CD14-positive monocyte (primary cell): Measurements from ENCODE around the gene BCAS1. TPM values are rescaled to one million over a fixed set of nuclear protein-coding genes. Genes with fewer than 3 reads are reported as not detected.

ENCODE experiments used
- DNase-seq, 3 donors: peaks; one replicate each; pipeline ENCODE4 v3.0.0-alpha.2; 2011 to 2022
- H2AFZ ChIP-seq: 2 replicates; pipeline ENCODE4 v1.6.0; 2012; ENCODE audit warnings: mild to moderate bottlenecking, low read depth, low read length, inconsistent platforms; ENCODE audit not compliant: insufficient read depth, poor library complexity, severe bottlenecking
- H3K27ac ChIP-seq, 2 donors: 1 replicate in 1 of 2; 2 replicates in 1 of 2; pipeline ENCODE4 v1.5.1; 2012 to 2013; ENCODE audit warnings: low read length in 2 of 2, control low read depth in 1 of 2, inconsistent platforms in 1 of 2, low read depth in 1 of 2, mild to moderate bottlenecking in 1 of 2
- H3K27me3 ChIP-seq, 2 donors: one replicate each; pipeline versions ENCODE4 v1.6.0 to v1.6.1; 2011 to 2013; ENCODE audit warnings: low read length in 2 of 2; ENCODE audit not compliant: control insufficient read depth in 2 of 2, insufficient read depth in 2 of 2
- H3K36me3 ChIP-seq, 2 donors: replicated peaks in 1 of 2; 1 replicate in 1 of 2; 2 replicates in 1 of 2; pipeline versions ENCODE4 v1.5.1 to v1.6.1; 2012 to 2013; ENCODE audit warnings: low read length in 2 of 2, control low read depth in 1 of 2, inconsistent platforms in 1 of 2, mild to moderate bottlenecking in 1 of 2; ENCODE audit not compliant: insufficient read depth in 2 of 2, control insufficient read depth in 1 of 2
- H3K4me1 ChIP-seq, 2 donors: 1 replicate in 1 of 2; 2 replicates in 1 of 2; pipeline versions ENCODE4 v1.5.1 to v1.6.1; 2012 to 2013; ENCODE audit warnings: low read length in 2 of 2, control low read depth in 1 of 2, inconsistent platforms in 1 of 2, mild to moderate bottlenecking in 1 of 2, moderate library complexity in 1 of 2; ENCODE audit not compliant: insufficient read depth in 2 of 2, control insufficient read depth in 1 of 2
- H3K4me2 ChIP-seq: replicated peaks from 2 replicates; pipeline ENCODE3; 2012; ENCODE audit warnings: low read length, moderate library complexity, mild to moderate bottlenecking; ENCODE audit not compliant: poor library complexity, severe bottlenecking; ENCODE audit errors: extremely low read depth
- H3K4me3 ChIP-seq, 3 experiments: fragments of 200-600 bp in 1 of 3; sonication (generic) in 1 of 3; replicated peaks in 1 of 3; 1 replicate in 2 of 3; 2 replicates in 1 of 3; pipeline ENCODE4 v1.5.1; 2011 to 2013; ENCODE audit warnings: low read length in 3 of 3, mild to moderate bottlenecking in 3 of 3, control low read depth in 2 of 3, low read depth in 2 of 3, inconsistent platforms in 1 of 3, moderate library complexity in 1 of 3
- H3K79me2 ChIP-seq: 2 replicates; pipeline ENCODE4 v1.6.0; 2012; ENCODE audit warnings: mild to moderate bottlenecking, control low read depth, inconsistent platforms, low read length, moderate library complexity; ENCODE audit not compliant: insufficient read depth
- H3K9ac ChIP-seq: 2 replicates; pipeline ENCODE4 v1.6.0; 2017; ENCODE audit warnings: low read length, mild to moderate bottlenecking; ENCODE audit not compliant: insufficient read depth, poor library complexity, severe bottlenecking
- H3K9me3 ChIP-seq, 2 donors: replicated peaks in 1 of 2; 1 replicate in 1 of 2; 2 replicates in 1 of 2; pipeline versions ENCODE4 v1.5.1 to v1.6.1; 2012 to 2013; ENCODE audit warnings: low read length in 2 of 2, control low read depth in 1 of 2; ENCODE audit not compliant: control insufficient read depth in 1 of 2, insufficient read depth in 1 of 2
- H4K20me1 ChIP-seq: 2 replicates; pipeline ENCODE4 v1.6.0; 2012; ENCODE audit warnings: mild to moderate bottlenecking, low read length, control low read depth, moderate library complexity; ENCODE audit not compliant: insufficient read depth
- H3K27ac Mint-ChIP-seq, 7 donors: one replicate each; pipeline ENCODE4 v1.8.0; 2020; ENCODE audit warnings: mild to moderate bottlenecking in 7 of 7, mixed read lengths in 7 of 7, moderate library complexity in 6 of 7, inconsistent platforms in 2 of 7
- H3K27me3 Mint-ChIP-seq, 3 donors: one replicate each; pipeline ENCODE4 v1.8.0; 2021 to 2022; ENCODE audit warnings: low read depth in 3 of 3, mild to moderate bottlenecking in 3 of 3, mixed read lengths in 3 of 3, moderate library complexity in 3 of 3, inconsistent platforms in 1 of 3
- H3K36me3 Mint-ChIP-seq, 2 donors: one replicate each; pipeline ENCODE4 v1.8.0; 2020; ENCODE audit warnings: mixed read lengths in 2 of 2, inconsistent platforms in 1 of 2, mild to moderate bottlenecking in 1 of 2
- H3K4me1 Mint-ChIP-seq: one replicate; pipeline ENCODE4 v1.8.0; 2020; ENCODE audit warnings: mild to moderate bottlenecking, mixed read lengths
- H3K4me3 Mint-ChIP-seq, 2 donors: one replicate each; pipeline ENCODE4 v1.8.0; 2020; ENCODE audit warnings: mild to moderate bottlenecking in 2 of 2, mixed read lengths in 2 of 2, moderate library complexity in 1 of 2
- H3K9me3 Mint-ChIP-seq, 7 donors: one replicate each; pipeline ENCODE4 v1.8.0; 2020 to 2022; ENCODE audit warnings: mixed read lengths in 7 of 7, mild to moderate bottlenecking in 6 of 7, moderate library complexity in 6 of 7, inconsistent platforms in 2 of 7
- whole genome bisulfite sequencing: methylation state at CpG from one replicate; pipeline ENCODE4 v1.1.5; 2013; ENCODE audit warnings: missing lambda C conversion rate; ENCODE audit not compliant: insufficient coverage; 5-methylcytosine and 5-hydroxymethylcytosine counted together
- intact Hi-C, 2 donors: fragments of 100-400 bp; cut with micrococcal nuclease; formaldehyde crosslinking; loops; one replicate each; pipeline versions ENCODE4 v1.15.0 to v1.15.1; 2023
- polyA plus RNA-seq, 3 donors: library from polyadenylated mRNA; depleted of rRNA in 1 of 3; unstranded in 2 of 3; stranded (reverse) in 1 of 3; fragments of 300-500 nt in 2 of 3; fragments of >200 nt in 1 of 3; fragmentation: Illumina TruSeq in 2 of 3; gene quantifications; 1 replicate in 2 of 3; 2 replicates in 1 of 3; pipeline ENCODE4 v1.2.3, GENCODE V29; 2012 to 2021
- TF ChIP-seq, protein P1 (sequence below): fragments of 200-600 bp; IDR thresholded peaks from one replicate; pipeline ENCODE4 v1.8.0; 2022; ENCODE audit warnings: antibody characterized with exemption, mild to moderate bottlenecking

Gene BCAS1
- polyA plus RNA-seq, 3 donors = 0.01 to 0.02 TPM; not detected in 1

DNA sequence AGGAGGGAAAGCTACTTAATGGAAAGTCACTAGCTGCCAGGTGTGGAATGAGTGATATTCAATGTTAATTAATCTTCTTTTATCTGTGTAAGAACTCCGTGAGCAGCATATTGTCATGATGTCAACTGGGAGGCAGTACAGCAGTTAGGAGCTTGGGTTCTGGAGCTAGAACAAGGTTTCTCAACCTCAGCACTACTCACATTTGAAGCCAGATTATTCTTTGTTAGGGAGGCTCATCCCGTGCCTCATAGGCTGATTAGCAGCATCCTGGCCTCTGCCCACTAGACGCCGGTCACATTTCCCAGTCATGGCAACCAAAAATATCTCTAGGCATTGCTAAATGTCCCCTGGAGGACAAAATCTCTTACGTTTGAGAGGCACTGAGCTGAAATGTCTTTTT lies 41.2 kb downstream of the BCAS1 start:
- no peaks in the 10 kb centered on the region for H3K36me3 ChIP-seq
- no peaks in the 10 kb centered on the region for H3K27me3 ChIP-seq
- TF ChIP-seq, protein P1, sequence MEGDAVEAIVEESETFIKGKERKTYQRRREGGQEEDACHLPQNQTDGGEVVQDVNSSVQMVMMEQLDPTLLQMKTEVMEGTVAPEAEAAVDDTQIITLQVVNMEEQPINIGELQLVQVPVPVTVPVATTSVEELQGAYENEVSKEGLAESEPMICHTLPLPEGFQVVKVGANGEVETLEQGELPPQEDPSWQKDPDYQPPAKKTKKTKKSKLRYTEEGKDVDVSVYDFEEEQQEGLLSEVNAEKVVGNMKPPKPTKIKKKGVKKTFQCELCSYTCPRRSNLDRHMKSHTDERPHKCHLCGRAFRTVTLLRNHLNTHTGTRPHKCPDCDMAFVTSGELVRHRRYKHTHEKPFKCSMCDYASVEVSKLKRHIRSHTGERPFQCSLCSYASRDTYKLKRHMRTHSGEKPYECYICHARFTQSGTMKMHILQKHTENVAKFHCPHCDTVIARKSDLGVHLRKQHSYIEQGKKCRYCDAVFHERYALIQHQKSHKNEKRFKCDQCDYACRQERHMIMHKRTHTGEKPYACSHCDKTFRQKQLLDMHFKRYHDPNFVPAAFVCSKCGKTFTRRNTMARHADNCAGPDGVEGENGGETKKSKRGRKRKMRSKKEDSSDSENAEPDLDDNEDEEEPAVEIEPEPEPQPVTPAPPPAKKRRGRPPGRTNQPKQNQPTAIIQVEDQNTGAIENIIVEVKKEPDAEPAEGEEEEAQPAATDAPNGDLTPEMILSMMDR = no peak
- H4K20me1 ChIP-seq = no peaks in the 10 kb centered on the region
- no peaks in the 10 kb centered on the region for H3K4me1 ChIP-seq
- H3K27me3 Mint-ChIP-seq = no peaks in the 10 kb centered on the region
- no peak overlapping the region for H3K27ac Mint-ChIP-seq
- H3K9me3 ChIP-seq = no peaks in the 10 kb centered on the region
- intact Hi-C loops = no loop called here
- no peak overlapping the region for H3K27ac ChIP-seq
- 100% methylated on average over 1 of the region's 5 CpGs for WGBS
- H3K4me3 ChIP-seq = no peak overlapping the region
- H3K36me3 Mint-ChIP-seq = no peaks in the 10 kb centered on the region
- no peak overlapping the region for H3K9ac ChIP-seq
- no peak overlapping the region for H2AFZ ChIP-seq
- no peak for DNase-seq
- no peak overlapping the region for H3K4me3 Mint-ChIP-seq
- no peaks in the 10 kb centered on the region for H3K79me2 ChIP-seq
- H3K4me1 Mint-ChIP-seq = peaks cover 3% of the 10 kb centered on the region
- peaks cover 0 to 9% (median 1%) of the 10 kb centered on the region in 7 donors for H3K9me3 Mint-ChIP-seq
- H3K4me2 ChIP-seq = no peak overlapping the region

DNA sequence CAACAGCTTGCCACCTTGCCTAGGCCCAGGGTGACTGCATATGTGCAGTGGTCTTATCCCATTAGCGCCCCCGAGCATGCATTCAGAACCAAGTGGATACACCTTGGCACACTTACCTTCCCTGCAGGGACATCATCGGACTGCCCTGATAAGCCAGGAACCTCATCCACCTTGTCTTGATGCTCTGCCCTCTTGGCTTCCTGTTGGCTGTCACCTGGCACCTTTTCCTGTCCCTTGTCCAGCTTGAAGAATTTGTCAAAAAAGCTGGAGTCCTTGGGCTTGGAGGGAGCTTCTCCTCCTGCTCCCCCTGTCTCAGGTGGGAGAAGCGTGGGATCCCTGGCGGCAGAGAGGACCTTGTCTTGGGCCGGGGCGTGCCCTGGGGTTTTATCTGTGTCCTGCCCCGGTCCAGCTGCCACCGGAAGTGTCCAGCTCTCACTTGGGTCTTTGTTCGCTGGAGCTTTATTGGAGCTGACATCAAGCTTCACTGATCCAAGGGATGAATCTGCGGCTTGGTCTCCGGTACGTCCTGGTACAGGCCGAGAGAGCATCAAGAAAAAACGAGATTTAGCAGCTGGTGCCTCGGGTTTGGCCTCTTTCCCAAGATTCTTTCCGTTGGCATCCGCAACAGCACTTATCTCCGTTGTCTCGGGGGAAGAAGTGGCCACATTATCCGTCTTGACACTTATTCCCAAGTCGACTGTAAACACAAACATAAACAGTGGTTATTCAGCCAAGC lies 42.0 kb downstream of the BCAS1 start:
- no peaks in the 10 kb centered on the region for H4K20me1 ChIP-seq
- WGBS = 99% methylated on average over 20 of the region's 22 CpGs
- peaks cover 0 to 9% (median 1%) of the 10 kb centered on the region in 7 donors for H3K9me3 Mint-ChIP-seq
- peak overlapping the region in 1 of 7 donors; percentile 18 for H3K27ac Mint-ChIP-seq
- H3K4me3 ChIP-seq = no peak overlapping the region
- intact Hi-C loops = no loop called here
- H3K27me3 ChIP-seq = no peaks in the 10 kb centered on the region
- no peak overlapping the region for H2AFZ ChIP-seq
- H3K27ac ChIP-seq = no peak overlapping the region
- H3K36me3 ChIP-seq = no peaks in the 10 kb centered on the region
- no peaks in the 10 kb centered on the region for H3K4me1 ChIP-seq
- H3K4me3 Mint-ChIP-seq = no peak overlapping the region
- no peak for DNase-seq
- H3K36me3 Mint-ChIP-seq = no peaks in the 10 kb centered on the region
- H3K9ac ChIP-seq = no peak overlapping the region
- H3K79me2 ChIP-seq = no peaks in the 10 kb centered on the region
- no peaks in the 10 kb centered on the region for H3K27me3 Mint-ChIP-seq
- peaks cover 3% of the 10 kb centered on the region for H3K4me1 Mint-ChIP-seq
- H3K4me2 ChIP-seq = no peak overlapping the region
- TF ChIP-seq, protein P1 = no peak
- no peaks in the 10 kb centered on the region for H3K9me3 ChIP-seq
